Anterior cingulate cortex (tissue), 58 donors: ENCODE results near the gene PUM2.
"Not testable (repeated sequence)": the region's sequence is repeated elsewhere in the genome, so short reads cannot be mapped to it uniquely, and the experiment has no call there.

Experiments
- DNase-seq, 58 donors: peaks; one replicate each; lab custom pipeline; 2025; lab: John Stamatoyannopoulos, UW

PUM2 gene

GRCh38 chr2:20242727-20243377 is 107.8 kb downstream of the PUM2 start:
- DNase-seq, result no peak

DNA sequence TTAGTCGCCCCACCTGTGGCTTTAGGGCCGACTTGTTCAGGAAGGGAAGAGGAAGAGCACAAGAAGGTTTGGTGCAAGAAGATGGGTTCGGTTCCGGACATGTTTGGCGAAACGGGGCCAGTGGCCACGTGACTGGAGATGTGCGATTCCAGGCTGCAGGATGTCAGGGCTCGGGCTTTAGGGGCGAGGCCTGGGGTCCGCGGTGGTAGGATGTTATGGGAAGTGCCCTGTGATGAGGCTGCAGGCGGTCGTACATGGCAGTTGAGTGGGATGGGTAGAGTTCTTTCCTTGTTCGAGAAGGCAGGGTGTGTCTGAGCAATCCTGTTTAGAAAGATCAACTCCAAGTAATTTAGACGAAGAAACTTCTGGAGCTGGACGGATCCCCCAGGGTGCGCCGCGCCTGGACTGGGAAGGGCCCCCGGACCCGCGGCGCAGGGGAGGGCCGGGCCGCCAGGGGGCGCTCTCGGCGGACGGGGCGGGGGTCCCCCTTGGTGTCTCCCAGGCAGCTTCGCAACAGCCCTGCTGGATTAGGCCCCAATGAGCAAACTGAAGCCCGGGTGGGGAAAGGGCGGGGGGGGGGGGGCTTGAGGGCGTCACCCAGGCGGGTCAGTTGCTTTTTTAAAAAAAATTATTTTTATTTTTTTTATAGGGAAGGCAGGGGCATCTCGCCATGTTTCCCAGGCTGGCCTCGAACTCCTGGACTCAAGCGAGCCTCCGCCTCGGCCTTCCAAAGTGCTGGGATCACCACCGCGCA is 108.5 kb downstream of the PUM2 start:
- DNase-seq, result no peak

DNA sequence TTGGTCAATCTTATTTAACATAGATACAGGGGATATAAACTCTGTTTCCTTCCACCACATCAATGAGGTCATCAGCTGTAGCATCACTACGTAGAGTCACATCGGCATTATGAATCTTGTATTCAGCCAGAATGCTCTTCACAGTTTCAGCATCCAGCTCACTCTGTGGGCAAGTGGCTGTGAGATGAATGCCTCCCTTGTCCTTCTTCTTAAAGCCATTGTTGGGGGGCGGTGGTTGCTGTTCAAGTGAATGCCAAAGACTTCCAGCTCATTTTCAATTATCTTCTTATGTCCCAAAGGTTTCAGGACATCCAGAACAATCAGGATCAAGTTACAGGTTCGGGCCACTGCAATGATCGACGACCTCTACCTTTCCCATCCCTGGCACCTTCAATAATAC is 110.4 kb downstream of the PUM2 start:
- DNase-seq, result peak in 5 of 58 donors; percentile 7 to 39 (median 12)

GRCh38 chr2:20236496-20236895 is 114.1 kb downstream of the PUM2 start:
- DNase-seq, result no peak

DNA sequence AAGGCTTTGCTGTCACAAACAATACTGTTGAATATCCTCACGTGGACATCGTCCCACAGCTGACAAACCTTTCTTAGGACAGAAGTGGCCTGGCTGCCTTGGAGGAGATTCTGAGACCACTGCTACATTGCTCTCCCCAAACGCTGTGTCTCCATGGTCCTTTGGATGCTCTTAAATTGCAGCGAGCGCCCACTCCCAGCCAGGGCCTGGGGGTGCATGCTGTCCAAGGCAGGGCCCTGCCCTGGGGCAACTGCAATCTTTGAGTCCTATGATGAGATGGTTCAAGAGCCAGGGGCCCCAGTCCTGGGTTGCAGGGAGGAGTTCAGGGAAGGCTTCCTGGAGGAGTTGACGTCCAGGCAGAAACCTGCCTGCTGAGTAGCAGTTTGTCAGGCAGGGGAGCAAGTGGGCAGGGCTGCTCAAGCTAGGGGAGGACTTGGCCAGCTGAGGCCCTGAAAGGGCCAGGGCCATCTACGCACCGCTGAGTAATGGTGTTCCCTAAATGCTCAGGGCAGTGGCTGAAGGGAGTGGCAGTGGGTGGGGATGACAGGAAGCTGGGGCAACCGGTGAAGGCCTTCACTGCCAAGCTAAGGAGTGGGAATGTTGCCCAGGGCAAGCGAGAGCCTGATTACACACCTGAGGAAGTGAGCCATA is 114.9 kb downstream of the PUM2 start:
- no peak for DNase-seq

DNA sequence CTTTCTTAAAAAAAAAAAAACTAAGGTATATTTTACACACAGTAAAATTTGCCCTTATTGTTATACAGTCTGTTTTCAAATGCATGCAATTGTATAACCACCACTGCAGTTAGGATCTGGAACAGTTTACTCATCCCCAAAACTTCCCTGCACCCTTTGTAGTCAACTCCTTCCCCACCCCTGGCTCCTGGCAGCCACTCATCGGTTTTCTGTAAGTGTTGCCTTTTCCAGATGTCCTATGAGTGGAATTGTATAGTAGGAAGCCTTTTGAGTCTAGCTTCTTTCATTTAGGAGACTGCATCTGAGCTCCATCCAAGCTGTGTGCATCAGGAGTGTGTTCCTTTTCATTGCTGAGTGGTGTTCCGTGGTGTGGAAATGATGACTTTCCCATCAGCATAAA is 116.0 kb downstream of the PUM2 start:
- not testable (repeated sequence) for DNase-seq

DNA sequence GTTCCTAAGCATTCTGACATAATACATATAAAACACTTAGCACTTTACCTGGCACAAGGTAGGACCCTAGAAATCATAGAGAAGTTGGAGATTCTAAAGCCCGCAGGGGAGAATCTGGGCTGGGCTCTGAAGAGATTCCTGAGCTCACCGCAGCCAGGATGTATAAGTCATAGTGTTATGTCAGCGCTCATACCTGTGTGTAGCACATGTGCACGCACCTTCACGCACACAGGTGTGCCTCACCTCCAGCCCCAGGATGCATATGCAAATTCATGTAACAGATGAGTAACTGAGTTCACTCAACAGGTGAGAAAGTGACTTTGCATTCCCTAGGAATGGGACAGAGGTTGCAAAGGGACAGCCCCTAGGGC is 117.8 kb downstream of the PUM2 start:
- DNase-seq, result no peak

GRCh38 chr2:20231598-20232026 is 119.0 kb downstream of the PUM2 start:
- DNase-seq, result no peak

GRCh38 chr2:20231159-20231558 is 119.5 kb downstream of the PUM2 start:
- DNase-seq, result no peak

- DNase-seq, result no peak
Observed at GRCh38 chr2:20230114-20230425, 120.6 kb downstream of the PUM2 start.

- no peak for DNase-seq
Observed at GRCh38 chr2:20229322-20230113, 121.1 kb downstream of the PUM2 start.

- DNase-seq, result no peak
Observed at GRCh38 chr2:20227894-20228505, 122.6 kb downstream of the PUM2 start.

DNA sequence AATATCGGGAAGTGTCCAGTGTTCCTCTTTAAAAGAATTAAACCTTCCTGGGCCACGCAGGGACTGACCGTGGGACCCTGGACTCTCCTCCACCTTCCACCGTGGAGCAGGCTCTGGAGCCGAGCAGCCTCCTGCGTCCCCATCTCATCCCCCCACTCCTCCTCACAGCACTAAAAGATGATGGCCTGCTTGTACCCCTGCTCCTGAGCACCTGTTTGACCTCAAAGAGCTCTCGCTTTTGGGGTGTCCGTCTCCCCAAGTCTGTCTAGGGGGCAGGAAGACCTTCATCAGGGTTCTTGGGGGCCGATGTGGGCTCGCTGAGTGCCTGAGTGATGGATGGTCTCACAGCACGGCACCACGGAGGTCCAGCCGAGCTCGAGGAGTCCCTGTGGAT is 124.5 kb downstream of the PUM2 start:
- DNase-seq, result no peak

- DNase-seq, result peak in 20 of 58 donors; percentile 7 to 52 (median 20)
Observed at GRCh38 chr2:20225294-20226151, 125.1 kb downstream of the PUM2 start.

GRCh38 chr2:20224716-20225293 is 125.8 kb downstream of the PUM2 start, which contains the start of gene SDC1:
Gene SDC1 (minus strand): TSS chr2:20225130. CDS start chr2:20224867, 263 bp downstream.
- peak in 5 of 58 donors; percentile 16 to 41 (median 19) for DNase-seq

DNA sequence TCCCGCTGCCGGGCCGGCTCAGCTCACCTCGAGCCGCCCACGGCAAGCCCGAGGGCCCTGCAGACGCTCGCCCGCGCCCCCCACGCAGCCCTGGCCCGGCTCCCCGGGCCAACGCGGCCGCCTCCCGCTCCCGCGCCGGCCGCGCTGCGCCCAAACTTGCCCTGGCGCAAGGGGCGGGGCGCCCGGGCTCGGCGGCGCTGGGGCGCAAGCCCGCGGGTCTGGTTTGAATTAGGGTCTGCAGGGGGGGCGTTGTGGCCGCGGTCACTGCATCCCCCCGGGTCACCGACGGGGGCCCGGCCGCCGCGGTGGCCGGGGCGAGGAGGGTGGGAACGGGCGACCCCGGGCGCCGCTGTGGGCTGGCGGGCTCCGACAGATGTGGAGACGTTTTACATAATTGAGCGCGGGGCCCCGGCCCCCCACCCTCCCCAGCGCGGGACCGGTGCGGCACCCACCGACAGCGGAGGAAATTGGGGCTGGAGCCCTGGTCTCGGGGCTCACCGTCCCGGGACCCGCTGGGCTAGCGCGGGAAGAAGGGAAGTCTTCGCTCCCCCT is 126.4 kb downstream of the PUM2 start:
- DNase-seq, result no peak

DNA sequence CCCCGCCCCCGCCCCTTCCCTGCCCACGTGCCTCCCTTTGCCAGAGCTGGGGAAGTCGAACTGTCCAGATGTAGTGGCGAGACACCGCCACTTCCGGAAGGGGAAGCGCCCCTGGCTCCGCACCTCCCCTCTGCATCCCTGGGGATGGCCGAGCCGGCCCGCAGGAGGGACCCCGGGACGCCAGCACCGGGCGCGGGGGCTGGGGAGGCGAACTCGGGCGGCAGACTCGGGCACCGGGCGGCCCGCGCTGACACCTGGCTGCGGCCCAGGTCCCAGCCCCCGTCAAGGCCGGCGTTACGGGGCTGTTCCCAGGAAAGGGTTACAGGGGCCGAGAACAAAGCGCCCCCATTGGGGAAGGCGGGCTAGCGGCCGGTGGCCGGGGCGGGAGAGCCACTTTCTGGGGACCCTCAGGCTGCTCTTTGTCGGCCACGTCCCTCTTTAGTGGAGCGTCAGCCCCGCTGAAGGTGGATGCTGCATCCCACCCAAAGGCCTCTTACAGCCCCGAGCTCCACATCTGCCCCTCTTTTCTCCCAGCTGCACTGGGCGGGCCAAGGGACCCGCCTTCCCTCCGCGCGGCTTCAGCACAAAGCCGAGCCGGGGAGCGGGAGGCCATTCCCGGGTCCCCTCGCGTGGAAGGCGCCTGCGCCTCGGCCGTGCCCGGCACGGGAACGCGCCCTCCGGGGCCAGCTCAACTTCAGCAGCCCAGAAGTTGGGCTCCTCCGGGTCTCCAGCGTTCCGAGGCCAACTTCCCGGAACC is 127.1 kb downstream of the PUM2 start:
- DNase-seq, result peak in 8 of 58 donors; percentile 6 to 33 (median 18)
